ENCODE measurements around the gene OR8D4.

GRCh38 chr11:123939317-123939716 lies 37.4 kb downstream of the OR8D4 start, which contains the start of gene OR4D5:
- TF ChIP-seq CTCF (IDR thresholded peaks at IDR 0.05) = no peak
- no peak for TF ChIP-seq POLR2A (IDR thresholded peaks at IDR 0.05)

Measured in uterus (tissue), 2 donors.